ENCODE measurements around the gene CFC1B.
"Not testable (repeated sequence)": the region's sequence is repeated elsewhere in the genome, so short reads cannot be mapped to it uniquely, and the experiment has no call there.

DNA sequence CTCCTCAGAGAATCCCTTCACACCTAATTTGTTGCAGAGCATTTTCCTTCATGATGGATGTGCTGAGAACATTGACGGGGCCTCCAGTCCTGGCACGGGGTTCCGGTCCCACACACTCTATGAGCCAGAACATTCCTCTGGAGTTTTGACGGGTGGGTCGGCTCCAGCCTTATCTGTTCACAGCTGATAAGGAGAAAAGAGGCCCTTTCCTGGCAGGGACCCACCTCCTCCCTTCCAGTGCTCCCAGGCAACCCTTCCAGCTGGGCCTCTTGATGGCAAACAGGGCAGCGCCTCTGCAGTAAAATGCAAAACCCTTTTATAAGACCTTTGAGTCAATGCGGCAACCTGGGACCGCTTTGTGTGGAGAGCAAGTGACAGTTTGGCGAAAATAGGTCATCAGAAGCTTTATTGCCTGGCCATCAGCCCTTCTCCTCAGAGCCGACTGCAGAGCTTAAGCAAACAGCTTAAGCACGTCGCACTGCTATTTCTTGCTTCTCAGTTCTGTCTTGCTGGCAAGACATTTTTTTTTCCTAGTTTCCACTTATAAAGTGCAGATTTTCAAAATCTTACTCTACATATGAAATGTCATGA is 2.4 kb upstream of the CFC1B start:
- not testable (repeated sequence) for TF ChIP-seq POLR2AphosphoS5 (IDR thresholded peaks at IDR 0.05; ENCODE audit: low read depth, low read length); POLR2A (IDR thresholded peaks at IDR 0.05; ENCODE audit: low read depth, low read length); TAF1 (IDR thresholded peaks at IDR 0.05; ENCODE audit: borderline replicate concordance, low read depth, low read length)
